Measurements from ENCODE around the gene SLC35G3.
"Not testable (repeated sequence)": the region's sequence is repeated elsewhere in the genome, so short reads cannot be mapped to it uniquely, and the experiment has no call there.

The SLC35G3 gene

DNA sequence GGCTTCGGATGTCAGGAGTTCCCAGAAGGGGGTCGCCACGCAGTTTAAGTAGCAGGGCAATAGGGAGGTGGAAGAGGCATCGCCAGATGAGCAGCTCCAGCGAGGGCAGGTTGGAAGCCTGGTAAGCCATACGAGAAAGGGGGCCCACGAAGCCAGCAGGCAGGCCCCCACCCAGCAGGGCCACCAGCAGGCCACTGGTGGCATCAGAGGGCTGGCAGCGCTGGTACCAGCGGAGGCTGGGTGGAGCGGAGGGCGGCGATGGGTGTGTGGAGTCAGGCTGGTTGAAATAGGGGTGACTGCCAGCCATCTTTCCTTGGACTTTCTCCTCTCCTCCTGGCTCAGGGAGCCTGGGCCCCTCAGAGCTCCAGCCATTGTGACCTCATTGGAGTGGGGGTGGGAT lies at the start of gene SLC35G3:
TSS of gene SLC35G3 (minus strand) at position 393 of the 400 bp plus-strand sequence. CDS start at position 307, 86 bp downstream.
- DNase-seq, result not testable (repeated sequence)

GRCh38 chr17:35243561-35244340 lies 49.6 kb upstream of the SLC35G3 start:
- DNase-seq, result peak in 1 of 3 experiments; percentile 48

DNA sequence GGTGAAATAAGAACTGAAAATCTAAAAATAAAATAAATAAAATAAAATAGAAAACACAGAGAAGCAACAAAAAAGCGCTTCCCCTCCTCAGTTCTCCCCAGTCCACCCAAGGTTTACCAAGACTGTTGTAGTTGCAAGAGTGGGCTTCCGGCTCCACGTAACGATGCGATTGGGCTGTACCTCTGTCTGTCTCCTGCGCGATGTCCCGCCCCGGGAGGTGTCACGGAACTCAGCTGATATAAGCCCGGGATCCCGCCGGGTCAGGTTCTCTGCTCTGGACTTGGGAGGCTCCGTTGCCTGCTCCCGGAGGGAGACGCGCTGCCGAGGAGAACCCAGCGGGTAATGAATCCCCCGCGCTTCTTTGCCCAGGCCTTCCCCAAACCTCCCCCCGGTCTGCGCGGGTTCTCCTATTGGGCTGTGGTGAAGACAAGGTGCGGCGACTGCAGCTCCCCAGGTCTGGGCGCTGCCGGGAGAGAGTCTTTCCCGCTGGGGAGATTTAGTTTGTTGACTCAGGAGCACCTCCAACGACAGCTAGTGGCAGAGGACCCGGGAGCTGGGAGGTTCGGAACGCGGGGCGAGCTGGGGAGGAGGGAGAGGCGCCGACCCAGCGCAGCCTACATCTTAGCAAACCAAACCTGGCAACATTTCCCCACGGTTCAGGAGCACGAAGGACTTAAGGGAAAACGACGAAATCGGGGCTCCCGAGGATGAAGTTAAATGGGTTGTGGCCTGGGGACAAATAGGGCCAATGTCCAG lies 48.8 kb upstream of the SLC35G3 start, which contains the start of gene SLFN5:
TSS of gene SLFN5 (plus strand) at position 268 of the 756 bp plus-strand sequence. CDS start 15,619 bp downstream, outside the sequence.
- peak; percentile 72 to 94 (median 81) for DNase-seq

DNA sequence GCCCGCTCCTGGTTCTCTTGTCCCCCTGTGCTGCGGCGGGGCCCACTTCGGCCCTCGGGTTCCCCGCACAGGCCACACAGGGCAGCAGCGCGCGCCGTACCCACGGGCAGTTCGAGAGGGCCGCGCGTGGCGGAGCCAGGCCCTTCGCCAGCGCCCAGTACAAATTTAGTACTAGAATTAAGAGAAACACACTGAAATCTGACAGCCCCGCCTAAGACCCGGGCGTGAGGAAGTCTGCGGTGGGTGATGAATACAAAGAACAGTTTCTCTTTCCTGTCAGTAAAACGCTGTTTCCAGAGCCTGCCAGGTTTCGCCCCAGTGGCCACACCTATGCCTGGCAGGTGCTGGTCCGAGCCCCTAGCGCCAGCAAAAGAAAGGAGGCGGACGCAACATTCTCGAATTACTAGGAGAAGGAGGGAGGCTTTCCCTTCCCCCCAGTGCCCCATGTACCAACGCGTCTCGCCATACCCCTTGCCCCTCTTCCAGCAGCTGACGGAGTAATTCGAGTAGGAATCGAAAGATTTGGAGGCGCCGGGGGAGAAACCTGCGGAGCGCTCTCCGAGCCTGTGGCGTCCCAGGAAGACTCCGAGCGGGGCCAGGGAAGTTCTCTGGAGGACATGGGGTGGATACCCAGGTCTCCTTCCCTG lies 48.1 kb upstream of the SLC35G3 start:
- DNase-seq, result peak; percentile 72 to 83 (median 80)

- no peak for DNase-seq
These were observed 47.3 kb upstream of the SLC35G3 start for GRCh38 chr17:35241520-35241919.

GRCh38 chr17:35240861-35241260 lies 46.7 kb upstream of the SLC35G3 start:
- no peak for DNase-seq

DNA sequence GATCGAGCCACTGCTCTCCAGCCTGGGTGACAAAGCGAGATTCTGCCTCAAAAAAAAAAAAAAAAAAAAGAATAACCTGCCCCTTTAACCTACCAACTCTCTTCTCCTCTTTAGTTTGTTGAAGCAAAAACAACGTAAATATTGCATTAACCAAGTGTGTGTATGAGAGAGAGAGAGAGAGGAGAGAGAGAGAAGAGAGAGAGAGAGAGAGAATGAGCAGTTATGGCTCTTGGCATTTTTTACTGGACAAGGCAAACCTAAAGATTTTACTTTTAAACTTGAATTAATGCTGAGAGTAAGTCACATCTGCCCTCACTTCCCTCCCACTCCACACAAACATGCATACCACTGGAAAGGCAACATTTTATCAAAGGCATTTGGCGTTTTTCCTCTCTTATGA lies 45.6 kb upstream of the SLC35G3 start:
- no peak for DNase-seq

DNA sequence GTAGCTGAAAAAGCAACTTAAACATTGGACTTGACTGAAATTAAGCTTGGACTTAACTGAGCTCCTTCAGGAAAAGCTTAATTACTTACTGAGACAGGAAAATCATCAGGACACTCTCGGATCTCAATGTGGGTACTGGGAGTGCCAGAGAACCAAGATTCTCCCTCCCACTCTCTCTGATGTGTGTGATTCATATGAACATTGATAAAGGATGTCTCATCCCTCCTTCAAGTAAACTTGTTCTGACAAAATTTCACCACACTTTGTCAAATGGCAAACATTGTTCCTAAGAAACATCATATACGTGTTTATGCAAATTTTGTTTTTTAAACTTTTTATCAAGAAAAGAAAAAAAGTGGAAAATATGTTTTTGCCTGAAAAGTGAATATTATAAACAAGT lies 44.6 kb upstream of the SLC35G3 start:
- DNase-seq, result no peak

- no peak for DNase-seq
These were observed 42.6 kb upstream of the SLC35G3 start for GRCh38 chr17:35236821-35237220.

DNA sequence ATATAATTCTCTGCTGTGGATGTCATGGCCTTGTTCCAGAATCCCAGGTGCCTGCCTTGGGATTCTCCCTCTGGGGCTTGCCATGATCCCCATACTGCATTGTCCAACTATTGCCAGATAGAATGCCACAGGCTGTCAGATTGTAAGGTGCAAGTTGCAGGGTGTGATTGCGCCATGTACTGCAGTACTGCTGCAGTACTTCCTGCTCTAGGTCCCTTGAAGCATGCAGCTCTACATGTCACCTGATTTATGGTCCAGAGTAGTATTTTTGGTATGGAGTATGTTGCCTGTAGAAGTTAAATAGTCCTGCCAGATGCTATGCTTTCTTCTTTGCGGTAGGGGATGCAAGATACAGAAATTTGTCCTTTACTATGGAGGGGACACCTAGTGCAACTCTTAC lies 41.7 kb upstream of the SLC35G3 start:
- no peak for DNase-seq

DNA sequence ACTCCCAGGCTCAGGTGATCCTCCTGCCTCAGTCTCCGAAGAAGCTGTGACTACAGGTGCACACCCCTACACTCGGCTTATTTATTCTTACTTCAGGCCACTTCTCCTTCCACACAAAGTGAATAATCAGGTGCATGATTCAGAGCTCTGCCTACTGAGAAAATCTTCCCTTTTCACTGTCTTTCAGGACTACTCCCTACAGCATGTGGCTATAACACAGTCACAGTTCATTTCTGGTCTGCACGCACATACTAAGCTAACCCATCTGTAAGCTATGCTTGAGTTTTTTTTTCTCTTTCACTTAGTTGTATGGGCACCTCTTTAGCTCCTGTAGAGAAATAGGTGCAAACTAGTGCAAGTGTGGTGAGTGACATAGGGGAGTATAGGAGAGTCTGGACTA lies 41.1 kb upstream of the SLC35G3 start:
- DNase-seq, result no peak

DNA sequence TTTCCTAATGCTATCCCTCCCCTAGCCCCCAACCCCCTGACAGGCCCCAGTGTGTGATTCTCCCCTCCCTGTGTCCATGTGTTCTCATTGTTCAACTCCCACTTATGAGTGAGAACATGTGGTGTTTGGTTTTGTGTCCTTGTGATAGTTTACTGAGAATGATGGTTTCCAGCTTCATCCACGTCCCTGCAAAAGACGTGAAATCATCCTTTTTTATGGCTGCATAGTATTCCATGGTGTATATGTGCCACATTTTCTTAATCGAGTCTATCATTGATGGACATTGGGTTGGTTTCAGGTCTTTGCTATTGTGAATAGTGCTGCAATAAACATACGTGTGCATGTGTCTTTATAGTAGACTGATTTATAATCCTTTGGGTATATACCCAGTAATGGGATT lies 40.1 kb upstream of the SLC35G3 start:
- not testable (repeated sequence) for DNase-seq

GRCh38 chr17:35229638-35230037 lies 35.4 kb upstream of the SLC35G3 start:
- no peak for DNase-seq

DNA sequence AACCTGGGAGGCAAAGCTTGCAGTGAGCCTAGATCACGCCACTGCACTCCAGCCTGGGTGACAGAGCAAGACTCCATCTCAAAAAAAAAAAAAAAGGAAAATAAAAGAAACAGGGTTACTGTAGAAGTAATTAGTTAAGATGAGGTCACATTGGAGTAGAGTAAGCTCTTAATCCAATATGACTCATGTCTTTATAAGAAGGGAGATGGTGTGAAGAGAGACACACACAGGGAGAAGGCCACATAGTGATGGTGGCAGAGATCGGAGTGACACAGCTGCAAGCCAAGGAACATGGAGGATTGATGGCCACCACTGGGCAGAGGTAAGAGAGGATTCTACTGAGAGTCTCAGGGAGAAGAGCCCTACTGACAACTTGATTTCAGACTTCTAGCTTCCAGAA lies 33.4 kb upstream of the SLC35G3 start:
- DNase-seq, result no peak

DNA sequence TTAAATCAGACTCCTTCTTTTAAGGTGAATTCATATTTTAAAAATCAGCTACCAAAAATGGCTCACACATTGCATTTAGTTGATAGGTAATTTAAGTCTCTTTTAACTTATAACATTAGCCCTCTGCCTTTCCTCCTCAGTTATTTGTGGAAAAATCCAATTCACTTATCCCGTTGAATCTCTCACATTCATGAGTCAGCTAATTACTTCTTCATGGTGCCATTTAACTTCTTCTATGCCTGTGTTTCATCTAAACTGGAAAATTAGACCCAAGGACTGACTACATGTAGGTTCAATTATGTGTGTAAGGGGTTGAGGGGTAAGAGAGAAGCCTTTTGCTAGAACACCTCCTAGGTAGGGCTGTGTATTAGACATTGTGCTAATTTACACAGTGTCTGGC lies 30.2 kb upstream of the SLC35G3 start:
- DNase-seq, result no peak

DNA sequence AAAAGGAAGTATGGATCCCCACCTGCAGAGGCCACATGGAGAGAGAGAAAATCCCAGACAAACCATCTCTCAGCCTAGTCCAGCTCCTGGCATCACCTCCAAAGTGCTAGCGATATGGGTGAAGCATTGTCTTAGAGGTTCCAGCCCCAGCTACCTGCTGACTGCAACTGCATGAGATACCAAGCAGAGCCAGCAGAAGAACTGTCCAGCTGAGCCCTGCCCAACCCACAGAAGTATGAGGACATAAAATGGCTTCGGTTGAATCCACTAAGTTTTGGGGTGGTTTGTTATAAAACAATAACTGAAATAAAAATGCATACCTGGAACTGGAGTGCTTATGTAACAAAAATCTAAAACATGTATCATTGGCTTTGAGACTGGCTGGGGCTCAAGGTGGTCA lies 28.3 kb upstream of the SLC35G3 start:
- no peak for DNase-seq

- no peak for DNase-seq
These were observed 24.7 kb upstream of the SLC35G3 start for GRCh38 chr17:35218915-35219314.

DNA sequence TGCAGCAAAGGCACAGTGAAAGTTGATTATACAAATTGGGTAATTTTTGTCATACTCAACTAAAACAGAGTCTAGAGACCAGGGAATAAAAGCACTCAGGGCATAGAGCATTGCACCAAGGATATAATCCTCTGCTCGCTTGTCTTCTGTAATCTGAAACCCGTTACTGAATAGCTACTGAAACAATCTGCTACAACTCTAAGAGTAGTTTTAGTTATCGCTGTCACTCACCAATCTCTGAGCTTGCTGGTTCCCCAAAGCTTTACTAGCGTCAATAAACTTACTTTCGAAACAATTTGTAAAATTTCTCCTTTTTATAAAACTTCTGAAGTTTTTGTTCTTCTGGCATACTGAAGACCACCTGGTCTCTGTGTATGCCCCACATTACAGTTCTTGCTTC lies 22.9 kb upstream of the SLC35G3 start:
- DNase-seq, result no peak

DNA sequence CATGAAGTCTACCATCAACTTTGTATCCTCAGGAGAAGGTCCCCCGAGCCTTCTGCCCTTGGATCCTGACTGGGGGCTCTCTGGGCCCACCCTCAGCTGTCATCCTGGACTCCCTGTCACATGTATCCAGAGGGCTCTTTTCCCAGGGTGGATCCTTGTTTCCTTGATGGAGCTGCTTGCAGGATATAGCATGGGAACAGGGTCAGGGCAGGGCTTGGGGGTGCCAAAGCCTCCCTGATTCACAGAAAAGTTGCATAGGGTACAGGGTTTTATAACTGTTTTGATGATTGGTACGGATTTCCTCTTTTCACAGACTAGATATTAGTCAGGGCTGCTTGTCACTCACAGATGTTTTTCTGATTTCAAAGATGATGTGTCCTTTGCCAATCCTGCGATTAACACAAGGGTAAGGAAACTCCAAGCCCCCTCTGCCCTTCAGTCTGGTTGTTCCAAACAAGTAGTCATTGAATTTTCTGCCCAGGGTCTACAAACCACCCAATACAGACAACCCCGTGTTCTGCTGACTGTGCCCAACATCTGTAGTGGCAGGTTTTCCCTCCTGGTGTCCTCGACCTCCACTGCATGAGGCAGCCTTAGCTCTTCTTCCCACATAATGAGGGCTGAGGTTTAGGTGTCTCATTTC lies 20.6 kb upstream of the SLC35G3 start:
- no peak for DNase-seq

GRCh38 chr17:35214192-35214591 lies 20.0 kb upstream of the SLC35G3 start:
- DNase-seq, result no peak

- no peak for DNase-seq
These were observed 19.3 kb upstream of the SLC35G3 start for GRCh38 chr17:35213412-35213940.

DNA sequence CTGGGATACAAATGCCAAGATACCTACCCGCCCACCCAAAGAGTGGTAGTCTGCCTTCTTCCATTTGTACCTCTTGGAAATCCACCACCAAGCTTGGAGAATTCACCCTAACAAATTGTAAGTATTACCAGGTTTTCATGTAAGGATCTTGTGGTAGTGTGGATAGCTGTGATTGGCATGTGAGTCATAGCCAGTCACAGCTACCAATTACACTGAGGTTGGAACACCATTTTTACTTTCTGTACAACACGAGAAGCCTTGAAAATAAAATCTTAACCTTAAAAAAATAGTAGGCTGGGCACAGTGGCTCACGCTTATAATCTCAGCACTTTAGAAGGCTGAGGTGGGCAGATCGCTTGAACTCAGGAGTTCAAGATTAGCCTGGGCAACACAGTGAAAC lies 18.5 kb upstream of the SLC35G3 start:
- no peak for DNase-seq

- DNase-seq, result no peak
These were observed 16.5 kb upstream of the SLC35G3 start for GRCh38 chr17:35210741-35211140.
